GM12873 (cell line): ENCODE data around the gene F13A1.

Experiments
- TF ChIP-seq, protein P1 (sequence below): IDR thresholded peaks from 2 replicates; pipeline ENCODE4 v1.5.1; 2012; ENCODE audit warnings: low read depth, mild to moderate bottlenecking, moderate library complexity, low read length, control low read depth; ENCODE audit not compliant: insufficient read depth; ENCODE audit errors: missing control alignments

The F13A1 gene

DNA sequence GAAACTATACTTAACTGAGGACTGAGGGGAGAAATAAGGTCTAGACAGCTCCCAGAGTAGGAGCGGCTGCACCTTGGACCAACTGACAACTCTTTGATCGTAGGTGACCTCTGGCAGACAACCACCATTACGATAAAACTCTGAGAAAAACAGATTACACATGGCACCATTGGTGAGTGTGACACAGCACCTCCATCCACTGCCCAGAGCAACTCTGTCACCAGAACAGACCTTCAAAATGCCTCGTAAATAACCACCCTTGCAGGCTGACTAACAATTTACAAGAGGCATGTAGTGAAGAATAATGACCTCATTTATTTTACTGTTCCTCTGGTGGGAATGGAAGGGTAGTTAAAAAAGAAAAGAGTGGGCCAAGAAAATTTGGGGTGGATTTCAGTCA is 64.2 kb downstream of the F13A1 start:
- TF ChIP-seq, protein P1, sequence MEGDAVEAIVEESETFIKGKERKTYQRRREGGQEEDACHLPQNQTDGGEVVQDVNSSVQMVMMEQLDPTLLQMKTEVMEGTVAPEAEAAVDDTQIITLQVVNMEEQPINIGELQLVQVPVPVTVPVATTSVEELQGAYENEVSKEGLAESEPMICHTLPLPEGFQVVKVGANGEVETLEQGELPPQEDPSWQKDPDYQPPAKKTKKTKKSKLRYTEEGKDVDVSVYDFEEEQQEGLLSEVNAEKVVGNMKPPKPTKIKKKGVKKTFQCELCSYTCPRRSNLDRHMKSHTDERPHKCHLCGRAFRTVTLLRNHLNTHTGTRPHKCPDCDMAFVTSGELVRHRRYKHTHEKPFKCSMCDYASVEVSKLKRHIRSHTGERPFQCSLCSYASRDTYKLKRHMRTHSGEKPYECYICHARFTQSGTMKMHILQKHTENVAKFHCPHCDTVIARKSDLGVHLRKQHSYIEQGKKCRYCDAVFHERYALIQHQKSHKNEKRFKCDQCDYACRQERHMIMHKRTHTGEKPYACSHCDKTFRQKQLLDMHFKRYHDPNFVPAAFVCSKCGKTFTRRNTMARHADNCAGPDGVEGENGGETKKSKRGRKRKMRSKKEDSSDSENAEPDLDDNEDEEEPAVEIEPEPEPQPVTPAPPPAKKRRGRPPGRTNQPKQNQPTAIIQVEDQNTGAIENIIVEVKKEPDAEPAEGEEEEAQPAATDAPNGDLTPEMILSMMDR = no peak

DNA sequence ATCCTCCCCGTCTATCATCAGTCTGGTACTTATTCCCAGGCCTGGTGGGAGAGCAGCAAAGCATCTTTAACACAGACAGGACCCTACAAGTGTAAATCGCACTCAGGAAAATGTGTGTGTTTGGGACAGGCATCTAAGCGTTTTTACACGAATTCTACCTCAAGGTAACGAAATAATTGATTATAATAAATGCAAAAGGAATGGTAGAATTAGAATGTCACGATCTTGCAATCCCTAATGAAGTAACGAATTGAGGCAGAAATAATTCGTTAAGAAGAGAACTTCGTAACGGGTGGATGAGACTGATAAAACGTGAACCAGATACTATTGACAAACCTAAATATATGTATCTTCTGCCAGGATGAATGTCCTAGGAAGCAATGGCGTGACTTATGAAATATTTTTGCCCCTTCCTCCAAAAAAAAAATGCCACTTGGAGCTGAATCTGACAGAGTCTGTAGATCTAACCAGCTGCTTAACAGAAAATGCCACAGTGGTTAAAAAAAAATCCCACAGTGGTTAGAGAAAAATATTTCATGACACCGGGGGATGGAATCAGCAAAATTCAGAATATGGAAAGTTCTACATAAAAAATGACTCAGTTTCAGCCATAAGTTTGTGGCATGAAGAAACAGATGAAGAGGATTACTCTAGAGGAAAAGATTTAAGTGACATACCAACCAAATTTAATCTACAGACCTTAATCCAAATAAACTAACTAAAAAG is 68.7 kb downstream of the F13A1 start:
- TF ChIP-seq, protein P1 = no peak

DNA sequence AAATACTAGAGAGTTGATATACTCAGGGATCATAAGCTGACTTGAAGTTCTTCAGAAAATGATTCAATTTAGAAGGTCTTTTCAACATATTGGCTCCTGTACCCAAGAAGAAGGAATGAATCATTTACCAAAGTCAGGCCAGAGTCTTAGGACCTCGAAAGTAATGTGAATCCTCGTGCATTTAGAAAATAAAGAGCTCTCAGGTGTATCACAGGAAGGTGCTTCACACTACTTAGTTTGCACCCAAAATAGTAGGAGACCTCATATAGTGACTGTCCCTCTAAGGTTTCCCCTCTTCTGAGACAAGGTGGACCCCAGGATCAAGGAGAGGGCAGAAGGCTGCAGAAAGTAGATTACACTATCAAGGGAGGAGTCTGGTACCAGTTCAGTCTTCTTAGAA is 71.8 kb downstream of the F13A1 start:
- TF ChIP-seq, protein P1 = no peak

DNA sequence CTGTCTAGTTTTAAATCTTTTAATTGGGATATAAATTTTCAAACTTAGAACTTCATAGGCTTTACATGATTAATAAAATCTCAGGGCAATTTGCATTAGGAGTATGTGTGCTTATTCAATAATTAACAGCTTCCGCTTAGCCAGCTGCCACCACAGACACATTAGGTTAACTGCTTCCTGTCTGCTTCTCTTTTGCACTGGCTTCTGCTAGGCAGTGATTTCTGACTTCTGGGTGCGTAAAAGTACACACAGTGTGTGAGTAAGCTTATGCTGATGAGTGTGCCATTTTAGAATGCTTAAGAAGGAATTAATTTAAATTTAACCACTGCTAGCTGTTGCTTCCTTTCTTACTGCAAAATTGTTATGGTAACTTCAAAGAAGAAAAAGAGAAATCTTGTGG is 73.9 kb downstream of the F13A1 start:
- TF ChIP-seq, protein P1 = no peak

DNA sequence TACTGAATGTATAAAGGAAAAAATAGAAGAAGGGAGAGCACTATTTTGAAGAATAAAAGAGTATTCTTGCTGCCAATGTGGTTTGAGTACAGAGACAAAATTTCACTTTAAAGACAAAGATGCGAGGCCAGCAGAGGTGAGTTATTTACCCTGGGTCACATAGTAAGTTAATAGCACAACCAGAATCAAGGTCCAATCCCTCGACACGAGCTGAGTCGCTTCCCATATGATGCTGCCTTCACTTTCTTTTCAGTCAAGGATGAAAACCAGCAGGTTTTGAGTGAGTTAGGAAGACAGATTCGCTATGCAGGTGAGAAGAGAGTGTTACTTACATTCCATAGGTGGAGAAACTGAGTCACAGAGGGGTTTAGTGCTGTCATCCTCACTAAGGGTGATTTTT is 75.8 kb downstream of the F13A1 start:
- TF ChIP-seq, protein P1 = no peak

DNA sequence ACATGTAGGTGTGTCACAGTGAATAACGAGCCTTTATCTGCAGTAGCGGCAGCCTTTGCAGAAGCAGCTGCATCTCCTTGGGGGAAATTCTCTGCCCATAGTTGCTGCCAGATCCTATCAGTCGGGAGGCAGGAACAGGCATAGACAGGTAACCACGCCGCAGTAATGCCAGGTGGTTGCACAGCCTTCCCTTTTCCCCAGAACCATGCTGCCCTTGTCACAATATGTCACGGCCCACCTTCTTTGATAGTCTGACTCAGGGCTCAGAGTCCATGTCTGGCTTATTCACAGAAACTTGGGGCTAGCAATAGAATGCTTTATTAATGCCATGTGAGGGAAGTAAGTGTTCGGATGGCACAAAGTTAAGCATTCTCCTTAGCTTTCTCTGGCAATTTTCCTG is 76.6 kb downstream of the F13A1 start:
- TF ChIP-seq, protein P1 = no peak

DNA sequence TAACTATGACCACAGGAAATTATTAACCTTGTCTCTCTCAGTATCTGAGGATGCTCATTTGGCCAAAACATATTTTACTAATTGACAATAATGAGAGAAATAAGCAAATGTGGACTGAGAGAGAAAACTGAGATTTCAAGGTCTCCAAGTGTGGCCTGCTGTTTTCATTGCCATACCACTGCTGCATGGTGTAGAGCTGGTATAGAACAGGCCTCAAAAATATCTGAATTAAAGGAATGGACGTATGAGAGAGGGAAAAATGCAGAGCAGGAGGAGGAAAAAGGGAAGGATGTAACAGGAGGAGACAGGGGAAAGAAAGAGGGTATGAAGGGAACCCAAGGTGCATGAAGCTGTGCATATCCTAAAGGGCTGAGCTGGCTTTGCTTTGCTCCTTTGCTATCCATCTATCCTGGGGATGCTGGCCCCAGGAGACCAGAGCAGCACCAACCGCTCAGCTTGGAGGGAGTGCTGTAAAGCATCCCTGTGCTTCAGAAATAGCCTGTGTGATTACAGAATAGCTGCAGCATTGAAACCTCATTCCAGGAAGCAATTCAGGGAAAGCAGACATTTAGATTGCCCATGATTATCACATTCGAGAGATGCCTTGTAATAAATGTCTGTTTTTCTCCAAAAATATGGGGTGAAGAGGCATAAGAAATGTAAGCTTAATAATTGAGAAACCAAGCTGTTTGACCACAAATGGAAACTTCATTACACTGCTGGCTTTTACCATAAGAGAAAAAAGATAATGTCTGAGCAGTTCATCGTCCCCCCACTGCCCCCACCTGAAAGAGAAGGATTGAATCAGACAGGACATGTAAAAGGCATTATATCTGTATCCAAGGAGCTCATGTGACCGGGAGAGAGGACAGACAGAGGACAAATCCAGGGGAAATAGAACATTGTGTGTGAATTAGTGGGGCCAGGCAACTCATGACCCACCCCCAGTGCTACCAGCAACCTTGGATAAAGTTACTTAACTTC is 80.6 kb downstream of the F13A1 start:
- TF ChIP-seq, protein P1 = no peak
